ENCODE measurements around the gene AHNAK2. TPM values are rescaled to one million over a fixed set of nuclear protein-coding genes. Genes with fewer than 3 reads are reported as not detected.

AHNAK2 gene
- total and polyA plus RNA-seq, 9 of the 15 experiments (the other 6 are each of a cell fraction or from before 2014, with no cell fraction given), result 0.04 to 0.09 (median 0.04) TPM; not detected in 6

DNA sequence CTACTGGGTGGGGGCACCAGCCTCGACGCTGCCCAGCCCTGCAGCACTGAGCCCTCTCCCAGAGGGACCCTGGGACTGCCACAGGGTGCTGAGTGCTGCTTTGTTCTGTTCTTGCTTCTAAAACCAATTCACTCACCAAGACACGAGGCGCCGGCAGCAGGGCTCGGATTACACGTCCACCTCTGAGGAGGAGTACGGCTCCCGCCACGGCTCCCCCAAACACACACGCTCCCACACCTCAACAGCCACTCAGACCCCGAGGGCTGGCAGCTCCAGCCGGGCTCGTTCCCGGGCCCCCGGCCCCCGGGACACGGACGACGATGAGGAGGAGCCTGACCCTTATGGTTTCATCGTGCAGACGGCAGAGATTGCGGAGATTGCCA, 88.8 kb downstream of the AHNAK2 start (continued):
- TF ChIP-seq, protein P1, sequence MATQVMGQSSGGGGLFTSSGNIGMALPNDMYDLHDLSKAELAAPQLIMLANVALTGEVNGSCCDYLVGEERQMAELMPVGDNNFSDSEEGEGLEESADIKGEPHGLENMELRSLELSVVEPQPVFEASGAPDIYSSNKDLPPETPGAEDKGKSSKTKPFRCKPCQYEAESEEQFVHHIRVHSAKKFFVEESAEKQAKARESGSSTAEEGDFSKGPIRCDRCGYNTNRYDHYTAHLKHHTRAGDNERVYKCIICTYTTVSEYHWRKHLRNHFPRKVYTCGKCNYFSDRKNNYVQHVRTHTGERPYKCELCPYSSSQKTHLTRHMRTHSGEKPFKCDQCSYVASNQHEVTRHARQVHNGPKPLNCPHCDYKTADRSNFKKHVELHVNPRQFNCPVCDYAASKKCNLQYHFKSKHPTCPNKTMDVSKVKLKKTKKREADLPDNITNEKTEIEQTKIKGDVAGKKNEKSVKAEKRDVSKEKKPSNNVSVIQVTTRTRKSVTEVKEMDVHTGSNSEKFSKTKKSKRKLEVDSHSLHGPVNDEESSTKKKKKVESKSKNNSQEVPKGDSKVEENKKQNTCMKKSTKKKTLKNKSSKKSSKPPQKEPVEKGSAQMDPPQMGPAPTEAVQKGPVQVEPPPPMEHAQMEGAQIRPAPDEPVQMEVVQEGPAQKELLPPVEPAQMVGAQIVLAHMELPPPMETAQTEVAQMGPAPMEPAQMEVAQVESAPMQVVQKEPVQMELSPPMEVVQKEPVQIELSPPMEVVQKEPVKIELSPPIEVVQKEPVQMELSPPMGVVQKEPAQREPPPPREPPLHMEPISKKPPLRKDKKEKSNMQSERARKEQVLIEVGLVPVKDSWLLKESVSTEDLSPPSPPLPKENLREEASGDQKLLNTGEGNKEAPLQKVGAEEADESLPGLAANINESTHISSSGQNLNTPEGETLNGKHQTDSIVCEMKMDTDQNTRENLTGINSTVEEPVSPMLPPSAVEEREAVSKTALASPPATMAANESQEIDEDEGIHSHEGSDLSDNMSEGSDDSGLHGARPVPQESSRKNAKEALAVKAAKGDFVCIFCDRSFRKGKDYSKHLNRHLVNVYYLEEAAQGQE (IDR thresholded peaks at IDR 0.05; ENCODE audit: borderline replicate concordance), result no peak
- TF ChIP-seq, protein P1 (CRISPR knock-in tag; IDR thresholded peaks at IDR 0.05; ENCODE audit: low read depth), result no peak
- TF ChIP-seq, protein P2, sequence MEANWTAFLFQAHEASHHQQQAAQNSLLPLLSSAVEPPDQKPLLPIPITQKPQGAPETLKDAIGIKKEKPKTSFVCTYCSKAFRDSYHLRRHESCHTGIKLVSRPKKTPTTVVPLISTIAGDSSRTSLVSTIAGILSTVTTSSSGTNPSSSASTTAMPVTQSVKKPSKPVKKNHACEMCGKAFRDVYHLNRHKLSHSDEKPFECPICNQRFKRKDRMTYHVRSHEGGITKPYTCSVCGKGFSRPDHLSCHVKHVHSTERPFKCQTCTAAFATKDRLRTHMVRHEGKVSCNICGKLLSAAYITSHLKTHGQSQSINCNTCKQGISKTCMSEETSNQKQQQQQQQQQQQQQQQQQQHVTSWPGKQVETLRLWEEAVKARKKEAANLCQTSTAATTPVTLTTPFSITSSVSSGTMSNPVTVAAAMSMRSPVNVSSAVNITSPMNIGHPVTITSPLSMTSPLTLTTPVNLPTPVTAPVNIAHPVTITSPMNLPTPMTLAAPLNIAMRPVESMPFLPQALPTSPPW (CRISPR knock-in tag; IDR thresholded peaks at IDR 0.05), result no peak
- TF ChIP-seq ZNF561 (CRISPR knock-in tag; conservative IDR thresholded peaks at IDR 0.05) (no peak), ZNF589 (CRISPR knock-in tag; IDR thresholded peaks at IDR 0.05; ENCODE audit: low read depth) (no peak), ZNF24 (IDR thresholded peaks at IDR 0.05) (no peak), ZBED1 (IDR thresholded peaks at IDR 0.05) (no peak)
- TF ChIP-seq, protein P3, sequence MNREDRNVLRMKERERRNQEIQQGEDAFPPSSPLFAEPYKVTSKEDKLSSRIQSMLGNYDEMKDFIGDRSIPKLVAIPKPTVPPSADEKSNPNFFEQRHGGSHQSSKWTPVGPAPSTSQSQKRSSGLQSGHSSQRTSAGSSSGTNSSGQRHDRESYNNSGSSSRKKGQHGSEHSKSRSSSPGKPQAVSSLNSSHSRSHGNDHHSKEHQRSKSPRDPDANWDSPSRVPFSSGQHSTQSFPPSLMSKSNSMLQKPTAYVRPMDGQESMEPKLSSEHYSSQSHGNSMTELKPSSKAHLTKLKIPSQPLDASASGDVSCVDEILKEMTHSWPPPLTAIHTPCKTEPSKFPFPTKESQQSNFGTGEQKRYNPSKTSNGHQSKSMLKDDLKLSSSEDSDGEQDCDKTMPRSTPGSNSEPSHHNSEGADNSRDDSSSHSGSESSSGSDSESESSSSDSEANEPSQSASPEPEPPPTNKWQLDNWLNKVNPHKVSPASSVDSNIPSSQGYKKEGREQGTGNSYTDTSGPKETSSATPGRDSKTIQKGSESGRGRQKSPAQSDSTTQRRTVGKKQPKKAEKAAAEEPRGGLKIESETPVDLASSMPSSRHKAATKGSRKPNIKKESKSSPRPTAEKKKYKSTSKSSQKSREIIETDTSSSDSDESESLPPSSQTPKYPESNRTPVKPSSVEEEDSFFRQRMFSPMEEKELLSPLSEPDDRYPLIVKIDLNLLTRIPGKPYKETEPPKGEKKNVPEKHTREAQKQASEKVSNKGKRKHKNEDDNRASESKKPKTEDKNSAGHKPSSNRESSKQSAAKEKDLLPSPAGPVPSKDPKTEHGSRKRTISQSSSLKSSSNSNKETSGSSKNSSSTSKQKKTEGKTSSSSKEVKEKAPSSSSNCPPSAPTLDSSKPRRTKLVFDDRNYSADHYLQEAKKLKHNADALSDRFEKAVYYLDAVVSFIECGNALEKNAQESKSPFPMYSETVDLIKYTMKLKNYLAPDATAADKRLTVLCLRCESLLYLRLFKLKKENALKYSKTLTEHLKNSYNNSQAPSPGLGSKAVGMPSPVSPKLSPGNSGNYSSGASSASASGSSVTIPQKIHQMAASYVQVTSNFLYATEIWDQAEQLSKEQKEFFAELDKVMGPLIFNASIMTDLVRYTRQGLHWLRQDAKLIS (CRISPR knock-in tag; IDR thresholded peaks at IDR 0.05), result no peak
- TF ChIP-seq, protein P4, sequence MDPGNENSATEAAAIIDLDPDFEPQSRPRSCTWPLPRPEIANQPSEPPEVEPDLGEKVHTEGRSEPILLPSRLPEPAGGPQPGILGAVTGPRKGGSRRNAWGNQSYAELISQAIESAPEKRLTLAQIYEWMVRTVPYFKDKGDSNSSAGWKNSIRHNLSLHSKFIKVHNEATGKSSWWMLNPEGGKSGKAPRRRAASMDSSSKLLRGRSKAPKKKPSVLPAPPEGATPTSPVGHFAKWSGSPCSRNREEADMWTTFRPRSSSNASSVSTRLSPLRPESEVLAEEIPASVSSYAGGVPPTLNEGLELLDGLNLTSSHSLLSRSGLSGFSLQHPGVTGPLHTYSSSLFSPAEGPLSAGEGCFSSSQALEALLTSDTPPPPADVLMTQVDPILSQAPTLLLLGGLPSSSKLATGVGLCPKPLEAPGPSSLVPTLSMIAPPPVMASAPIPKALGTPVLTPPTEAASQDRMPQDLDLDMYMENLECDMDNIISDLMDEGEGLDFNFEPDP (CRISPR knock-in tag; IDR thresholded peaks at IDR 0.05), result no peak
- TF ChIP-seq, protein P5, sequence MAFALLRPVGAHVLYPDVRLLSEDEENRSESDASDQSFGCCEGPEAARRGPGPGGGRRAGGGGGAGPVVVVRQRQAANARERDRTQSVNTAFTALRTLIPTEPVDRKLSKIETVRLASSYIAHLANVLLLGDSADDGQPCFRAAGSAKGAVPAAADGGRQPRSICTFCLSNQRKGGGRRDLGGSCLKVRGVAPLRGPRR (CRISPR knock-in tag; IDR thresholded peaks at IDR 0.05), result no peak

Data from K562 (cell line).